Inferior parietal cortex (tissue), 1 donor: ENCODE data around the gene CYP21A2.
"Not testable (repeated sequence)": the region's sequence is repeated elsewhere in the genome, so short reads cannot be mapped to it uniquely, and the experiment has no call there.

Experiments used
- DNase-seq: peaks from one replicate; pipeline ENCODE4 v3.0.0-alpha.2; 2016; ENCODE audit errors: extremely low spot score

Gene CYP21A2

DNA sequence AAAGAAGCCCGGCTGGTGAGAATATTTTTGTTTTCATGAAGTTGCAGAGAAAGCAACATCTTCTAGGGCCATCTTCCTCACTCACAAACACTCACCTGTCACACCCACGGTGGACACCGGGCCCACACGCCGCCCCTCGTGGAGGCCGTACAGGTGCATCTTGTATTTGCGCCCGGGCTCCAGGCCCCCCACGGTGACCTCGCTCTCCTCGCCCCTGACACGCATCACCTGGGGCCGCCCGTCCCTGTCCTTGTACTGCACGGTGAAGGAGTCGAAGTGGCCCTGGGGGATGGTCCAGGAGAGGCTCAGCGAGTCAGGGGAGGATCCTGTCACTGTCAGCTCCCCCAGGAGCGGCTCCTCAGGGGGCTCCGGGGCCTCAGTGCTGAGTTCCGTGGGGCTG, 17.5 kb downstream of the CYP21A2 start:
- not testable (repeated sequence) for DNase-seq

DNA sequence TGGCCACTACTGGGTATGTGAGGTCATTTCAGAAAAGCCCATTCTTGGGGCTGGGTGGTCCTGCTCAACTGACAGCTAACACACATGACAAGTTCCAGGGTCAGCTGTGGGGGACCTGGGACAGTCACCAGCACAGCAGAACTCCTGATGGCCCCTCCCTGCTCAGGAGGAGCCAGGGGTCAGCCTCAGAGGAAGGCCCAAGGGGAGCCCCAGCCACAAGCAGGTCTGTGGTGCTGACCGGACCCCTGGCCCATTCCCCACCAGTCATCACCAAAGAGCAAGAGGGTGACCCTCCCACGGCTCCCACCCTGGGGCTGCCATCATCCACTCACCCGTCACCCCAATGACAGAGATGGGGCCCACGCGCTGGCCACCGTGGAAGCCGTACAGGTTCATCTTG, 18.0 kb downstream of the CYP21A2 start:
- DNase-seq, result no peak

DNA sequence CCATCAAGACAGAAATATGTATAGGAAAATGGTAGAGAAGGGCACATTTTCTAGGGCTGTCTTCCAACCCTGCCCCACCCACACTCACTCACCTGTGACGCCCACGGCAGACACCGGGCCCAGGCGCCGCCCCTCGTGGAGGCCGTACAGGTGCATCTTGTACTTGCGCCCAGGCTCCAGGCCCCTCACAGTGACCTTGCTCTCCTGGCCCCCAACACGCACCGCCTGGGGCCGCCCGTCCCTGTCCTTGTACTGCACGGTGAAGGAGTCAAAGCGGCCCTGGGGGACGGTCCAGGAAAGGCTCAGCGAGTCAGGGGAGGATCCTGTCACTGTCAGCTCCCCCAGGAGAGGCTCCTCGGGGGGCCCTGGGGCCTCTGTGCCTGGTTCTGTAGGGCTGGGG, 19.8 kb downstream of the CYP21A2 start:
- no peak for DNase-seq

DNA sequence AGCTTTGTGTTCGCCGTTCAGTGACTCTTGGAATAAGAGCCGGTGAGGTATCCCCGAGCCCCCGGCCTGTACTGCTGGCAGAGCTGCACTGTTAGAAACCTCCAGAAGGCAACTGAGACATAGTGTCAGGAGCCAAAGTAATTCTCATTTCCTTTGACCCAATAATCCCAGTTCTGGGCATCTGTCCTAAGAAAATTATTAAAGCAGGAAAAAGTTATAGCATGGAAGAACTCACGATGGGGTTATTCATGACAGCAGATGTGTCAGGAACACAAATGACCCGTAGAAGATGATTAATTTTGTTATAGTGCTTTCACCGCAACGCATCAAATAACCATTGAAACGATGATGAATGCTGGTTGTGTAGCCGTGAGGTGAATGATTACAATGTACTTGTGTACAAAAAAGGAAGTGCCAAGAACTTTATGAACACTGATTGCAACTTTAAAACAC, 20.3 kb downstream of the CYP21A2 start:
- no peak for DNase-seq

DNA sequence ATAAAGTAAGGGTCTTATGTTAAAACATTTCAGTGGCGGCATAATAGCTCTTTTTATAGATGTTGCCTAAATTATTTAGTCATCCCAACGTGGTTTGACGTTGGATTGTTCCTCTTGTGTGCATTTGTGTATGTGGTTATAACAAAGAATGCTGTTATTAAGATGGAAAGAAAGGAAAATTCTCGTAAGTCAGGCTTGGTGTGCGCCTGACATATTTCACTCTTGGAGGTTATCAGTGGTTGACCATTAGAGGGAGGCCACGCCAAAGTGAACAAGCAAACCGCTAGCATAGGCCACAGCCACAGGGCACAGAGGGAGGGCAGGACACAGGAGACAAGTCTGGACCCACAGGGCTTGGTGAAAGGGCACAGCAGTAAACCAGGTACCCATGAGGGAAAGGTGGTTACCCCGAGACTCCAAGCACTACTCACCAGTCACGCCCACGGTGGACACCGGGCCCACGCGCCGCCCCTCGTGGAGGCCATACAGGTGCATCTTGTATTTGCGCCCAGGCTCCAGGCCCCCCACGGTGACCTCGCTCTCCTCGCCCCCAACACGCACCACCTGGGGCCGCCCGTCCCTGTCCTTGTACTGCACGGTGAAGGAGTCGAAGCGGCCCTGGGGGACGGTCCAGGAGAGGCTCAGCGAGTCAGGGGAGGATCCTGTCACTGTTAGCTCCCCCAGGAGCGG, 22.9 kb downstream of the CYP21A2 start:
- DNase-seq, result no peak

DNA sequence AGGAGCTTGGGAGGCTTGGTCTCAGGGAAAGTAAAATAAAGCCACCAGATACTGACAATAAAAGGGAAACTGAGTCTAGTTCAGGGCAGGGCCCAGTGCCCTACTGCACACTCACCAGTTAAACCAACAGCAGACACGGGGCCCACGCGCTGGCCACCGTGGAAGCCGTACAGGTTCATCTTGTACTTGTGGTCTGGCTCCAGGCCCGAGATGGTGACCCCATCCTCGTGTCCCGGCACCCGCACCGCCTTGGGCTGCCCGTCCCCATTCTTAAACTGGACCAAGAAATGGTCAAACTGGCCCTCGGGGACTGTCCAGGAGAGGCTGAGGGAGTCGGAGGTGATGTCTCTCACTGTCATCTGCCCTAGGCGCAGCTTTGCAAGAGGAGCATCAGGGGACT, 26.5 kb downstream of the CYP21A2 start:
- DNase-seq, result no peak

DNA sequence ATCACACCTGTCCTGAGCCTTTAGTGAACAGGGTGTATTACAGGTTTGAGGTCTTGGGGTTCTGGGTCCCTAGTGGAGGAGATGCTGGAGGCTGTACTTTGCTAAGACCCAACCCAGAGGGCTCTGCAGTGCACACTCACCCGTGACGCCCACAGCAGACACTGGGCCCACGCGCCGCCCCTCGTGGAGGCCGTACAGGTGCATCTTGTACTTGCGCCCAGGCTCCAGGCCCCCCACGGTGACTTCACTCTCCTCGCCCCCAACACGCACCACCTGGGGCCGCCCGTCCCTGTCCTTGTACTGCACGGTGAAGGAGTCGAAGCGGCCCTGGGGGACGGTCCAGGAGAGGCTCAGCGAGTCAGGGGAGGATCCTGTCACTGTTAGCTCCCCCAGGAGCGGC, 29.3 kb downstream of the CYP21A2 start:
- not testable (repeated sequence) for DNase-seq

DNA sequence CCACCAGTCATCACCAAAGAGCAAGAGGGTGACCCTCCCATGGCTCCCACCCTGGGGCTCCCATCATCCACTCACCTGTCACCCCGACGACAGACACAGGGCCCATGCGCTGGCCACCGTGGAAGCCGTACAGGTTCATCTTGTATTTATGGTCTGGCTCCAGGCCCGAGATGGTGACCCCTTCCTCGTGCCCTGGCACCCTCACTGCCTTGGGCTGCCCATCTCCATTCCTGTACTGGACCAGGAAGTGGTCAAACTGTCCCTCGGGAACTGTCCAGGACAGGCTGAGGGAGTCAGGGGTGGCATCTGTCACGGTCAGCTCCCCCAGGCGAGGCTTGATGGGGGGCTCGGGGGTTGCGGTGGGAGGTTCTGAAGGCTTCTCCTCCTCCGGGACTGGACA, 30.1 kb downstream of the CYP21A2 start:
- not testable (repeated sequence) for DNase-seq

DNA sequence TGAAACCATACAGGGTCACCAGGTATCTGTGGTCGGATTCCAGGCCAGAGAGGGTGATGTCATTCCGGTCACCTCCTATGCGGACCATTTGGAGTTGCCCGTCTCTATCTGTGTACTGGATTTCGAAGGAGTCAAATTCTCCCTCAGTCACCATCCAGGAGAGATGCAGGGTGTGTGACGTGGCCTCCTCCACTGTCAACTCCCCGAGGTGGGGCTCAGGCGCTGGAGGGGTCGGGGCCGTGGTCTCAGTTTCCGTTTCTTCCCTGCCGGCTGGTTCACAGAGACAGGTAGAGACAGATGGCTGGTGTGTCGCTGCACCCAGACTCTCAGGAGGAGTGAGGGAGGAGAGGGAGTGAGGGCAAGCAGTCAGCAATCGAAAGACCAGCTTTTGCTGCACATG, 30.7 kb downstream of the CYP21A2 start:
- DNase-seq, result no peak

DNA sequence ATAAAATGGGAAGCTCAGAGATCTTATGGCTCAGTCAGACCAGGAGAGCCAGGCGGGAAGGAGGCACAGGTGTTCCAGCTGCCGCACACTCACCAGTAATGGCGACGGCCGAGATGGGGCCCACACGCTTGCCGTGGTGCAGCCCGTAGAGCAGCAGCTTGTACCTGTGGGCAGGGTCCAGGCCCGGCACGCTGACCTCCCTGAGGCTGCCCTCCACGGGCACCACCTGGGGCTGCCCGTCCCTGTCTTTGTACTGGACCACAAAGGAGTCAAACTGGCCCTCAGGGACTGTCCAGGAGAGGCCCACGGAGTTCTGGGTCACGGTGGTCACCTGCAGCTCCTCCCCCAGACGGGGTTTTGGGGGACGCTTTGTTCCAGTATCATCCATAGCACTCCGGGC, 31.2 kb downstream of the CYP21A2 start:
- DNase-seq, result no peak

DNA sequence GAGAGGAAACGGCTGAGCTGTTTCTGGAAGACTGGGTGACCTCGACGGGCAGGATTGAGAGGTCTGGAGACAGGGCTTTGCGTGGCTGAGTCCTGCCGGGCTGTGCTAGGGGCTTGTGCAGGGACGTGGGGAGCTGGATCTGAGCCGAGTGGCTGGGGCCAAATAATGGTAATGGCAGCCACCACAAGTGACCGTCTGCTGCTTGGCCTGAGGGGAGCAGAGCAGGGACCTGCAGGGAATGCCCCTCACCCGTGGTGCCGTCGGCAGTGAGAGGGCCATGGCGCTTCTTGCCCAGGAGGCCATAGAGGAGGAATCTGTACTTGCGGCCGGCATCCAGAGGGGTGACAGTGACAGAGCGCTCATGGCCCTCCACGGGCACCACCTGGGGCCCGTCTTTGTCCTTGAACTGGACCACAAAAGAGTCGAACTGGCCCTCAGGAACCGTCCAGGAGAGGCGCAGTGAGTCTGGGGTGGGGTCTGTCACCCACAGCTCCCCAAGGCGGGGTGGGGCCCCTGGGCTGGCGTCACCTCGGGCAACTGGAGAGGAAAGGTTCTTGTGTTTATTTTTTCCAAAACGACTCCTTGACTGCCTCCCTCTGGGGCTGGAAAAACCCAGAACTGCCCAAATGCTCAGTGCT, 31.8 kb downstream of the CYP21A2 start:
- no peak for DNase-seq

DNA sequence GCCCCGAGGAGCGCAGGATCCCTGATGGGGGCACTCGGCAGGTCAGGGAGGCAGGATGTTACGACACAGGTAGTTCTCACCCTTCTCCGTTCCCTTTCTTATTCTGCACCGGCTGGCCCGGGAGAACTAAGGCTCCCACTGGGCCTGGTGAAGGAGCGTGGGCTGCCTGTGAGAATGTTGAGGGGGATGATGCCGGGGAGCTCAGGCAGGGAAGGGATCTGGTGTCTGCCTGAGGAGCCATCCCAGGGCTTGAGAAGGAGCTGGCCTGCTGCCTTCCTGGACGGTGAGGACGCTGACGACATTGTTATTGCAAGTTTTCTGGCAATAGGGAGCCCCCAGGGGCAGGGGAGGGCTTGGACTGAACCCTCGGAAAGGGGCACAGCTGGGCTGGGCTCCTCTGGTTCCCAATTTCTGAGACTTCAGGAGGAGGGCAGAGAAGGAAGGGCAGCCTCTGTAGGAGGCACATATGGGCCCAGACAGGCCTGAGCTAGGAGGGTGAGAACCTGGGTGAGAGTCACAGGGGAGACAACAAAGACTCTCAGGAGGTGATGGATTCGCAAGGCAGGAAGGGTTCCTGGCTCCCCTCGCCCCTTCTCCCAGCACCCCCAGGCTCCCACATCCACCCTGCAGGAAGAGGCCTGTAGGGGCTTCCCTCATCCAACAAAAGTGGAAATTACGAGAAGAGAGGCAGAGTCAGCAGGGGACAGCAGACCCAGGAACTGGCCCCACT, 32.8 kb downstream of the CYP21A2 start:
- DNase-seq, result no peak

DNA sequence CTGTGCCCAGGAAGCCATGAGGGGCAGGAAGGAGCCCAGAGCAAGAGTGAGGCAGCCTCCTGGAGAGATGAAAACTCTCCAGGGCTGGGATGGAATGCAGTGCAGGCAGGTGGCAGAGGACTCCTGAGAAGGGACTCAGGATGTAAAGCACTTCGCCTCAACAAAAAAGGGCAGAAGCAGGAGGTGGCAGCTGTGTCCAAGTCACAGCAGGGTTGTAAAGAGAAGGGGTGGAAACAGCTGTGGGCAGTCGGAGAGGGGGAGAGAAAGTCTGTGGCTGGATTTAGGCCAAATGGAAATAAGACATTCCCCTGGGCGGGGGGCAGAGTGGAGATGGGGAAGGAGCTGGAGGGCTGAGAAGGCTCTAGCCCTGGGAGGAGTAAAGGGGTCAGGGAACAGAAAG, 34.9 kb downstream of the CYP21A2 start:
- no peak for DNase-seq

DNA sequence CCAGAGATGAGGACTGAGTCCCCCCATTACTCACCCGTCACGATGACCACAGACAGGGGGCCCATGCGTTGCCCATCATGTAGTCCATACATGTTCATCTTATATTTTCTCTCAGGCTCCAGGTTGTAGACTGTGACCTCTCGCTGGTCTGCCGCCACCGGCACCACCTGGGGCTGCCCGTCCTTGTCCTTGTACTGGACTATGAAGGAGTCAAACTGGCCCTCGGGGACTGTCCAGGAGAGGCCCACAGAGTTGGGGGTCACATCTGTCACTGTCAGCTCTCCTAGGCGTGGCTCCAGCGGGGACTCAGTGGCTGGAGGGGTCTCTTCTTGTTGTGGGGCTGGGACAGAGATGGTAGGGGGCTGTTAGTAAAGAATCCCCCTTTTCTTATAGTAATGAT, 35.4 kb downstream of the CYP21A2 start:
- DNase-seq, result no peak

DNA sequence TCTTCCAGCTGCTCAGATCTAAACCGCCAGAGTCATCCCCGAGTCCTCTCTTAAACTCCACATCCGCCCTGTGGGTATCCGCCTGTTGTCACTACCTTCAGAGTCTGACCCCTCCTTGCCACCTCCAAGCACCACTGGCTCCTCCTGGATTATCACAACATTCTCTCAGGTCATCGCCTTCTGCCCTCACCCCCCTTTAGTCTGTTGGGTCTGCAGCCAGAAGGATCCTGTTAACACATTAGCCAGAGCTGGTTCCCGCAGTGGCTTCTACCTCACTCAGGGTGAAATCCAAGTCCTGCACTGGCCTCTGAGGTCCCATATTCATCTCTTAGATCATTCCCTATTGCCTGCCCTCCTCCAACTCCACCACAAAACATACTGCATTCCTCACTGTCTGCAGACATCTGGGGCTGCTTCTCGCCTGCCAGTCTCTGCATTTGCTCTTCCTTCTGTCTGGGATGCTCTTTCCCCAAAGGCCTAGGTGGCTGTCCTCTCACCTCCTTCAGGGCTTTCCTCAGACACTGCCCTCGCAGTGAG, 36.8 kb downstream of the CYP21A2 start:
- no peak for DNase-seq

DNA sequence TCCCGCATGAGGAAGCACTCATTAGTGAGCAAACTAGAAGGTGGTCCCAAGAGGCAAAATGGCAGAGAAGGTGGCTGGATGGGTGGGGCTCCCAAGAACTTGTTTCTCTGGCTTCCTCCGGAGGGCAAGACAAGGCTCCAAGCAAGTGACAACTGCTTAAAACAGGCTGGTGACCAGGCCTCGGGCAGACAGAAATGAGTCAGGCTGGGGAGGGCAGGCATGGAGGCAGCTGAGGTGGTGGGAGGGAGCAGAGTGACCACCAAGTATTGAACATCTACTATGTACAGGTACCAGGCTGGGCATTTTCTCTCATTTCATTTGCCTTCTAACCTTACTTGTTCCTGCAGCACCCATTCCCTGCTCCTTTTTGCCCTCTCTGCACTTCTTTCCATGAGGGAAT, 37.6 kb downstream of the CYP21A2 start:
- DNase-seq, result no peak

DNA sequence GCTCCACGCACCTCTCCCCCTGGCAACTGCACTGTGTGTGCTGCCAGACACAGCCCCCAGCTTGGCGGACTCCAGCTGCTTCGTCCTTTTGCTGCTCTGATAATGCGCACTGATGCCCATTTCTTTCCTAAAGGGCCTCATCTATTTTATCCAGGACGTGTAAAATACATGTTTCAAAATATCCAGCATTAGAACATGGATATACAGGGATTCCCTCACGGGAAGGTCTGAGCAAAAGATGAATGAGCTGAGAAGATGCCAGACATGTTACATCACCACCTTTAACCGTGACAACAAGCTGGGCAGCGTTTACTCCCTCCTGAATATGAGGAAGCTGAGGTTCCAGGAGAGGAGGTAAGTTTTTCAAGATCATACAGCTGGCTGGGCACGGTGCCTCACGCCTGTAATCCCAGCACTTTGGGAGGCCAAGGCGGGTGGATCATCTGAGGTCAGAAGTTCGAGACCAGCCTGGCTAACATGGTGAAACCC, 38.1 kb downstream of the CYP21A2 start:
- DNase-seq, result no peak

DNA sequence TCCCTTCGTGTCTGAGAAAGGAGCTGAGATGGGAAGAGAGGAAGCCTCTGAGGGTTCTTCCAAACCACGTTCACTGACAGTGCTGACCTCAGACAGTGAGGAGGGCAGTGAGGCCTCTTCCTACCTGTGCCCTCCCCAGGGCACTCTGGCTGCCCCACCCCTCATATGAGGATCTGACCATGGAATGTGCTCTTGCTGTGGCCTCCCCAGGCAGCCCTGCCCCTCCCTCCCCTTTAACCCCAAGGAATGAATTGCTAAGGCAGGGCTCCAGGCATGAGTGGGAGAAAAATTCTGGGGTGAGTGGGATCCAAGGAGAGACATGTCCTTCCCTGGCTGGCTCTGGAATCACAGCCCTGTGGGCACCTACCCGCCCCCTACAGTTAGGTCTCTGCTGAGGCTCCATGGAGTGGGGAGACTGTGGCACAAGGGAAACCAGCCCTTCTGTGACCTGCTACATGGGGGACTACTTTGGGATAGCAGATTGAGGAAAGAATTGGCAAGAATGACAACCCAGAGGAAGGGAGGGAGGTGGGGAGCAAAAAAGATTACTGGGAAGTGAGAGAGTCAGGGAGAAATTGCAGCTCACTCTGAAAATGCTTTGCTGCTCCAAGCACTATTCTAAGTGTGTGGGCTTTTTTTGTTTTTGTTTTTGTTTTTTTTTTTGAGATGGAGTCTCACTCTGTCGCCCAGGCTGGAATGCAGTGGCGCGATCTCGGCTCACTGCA, 41.5 kb downstream of the CYP21A2 start:
- DNase-seq, result no peak

DNA sequence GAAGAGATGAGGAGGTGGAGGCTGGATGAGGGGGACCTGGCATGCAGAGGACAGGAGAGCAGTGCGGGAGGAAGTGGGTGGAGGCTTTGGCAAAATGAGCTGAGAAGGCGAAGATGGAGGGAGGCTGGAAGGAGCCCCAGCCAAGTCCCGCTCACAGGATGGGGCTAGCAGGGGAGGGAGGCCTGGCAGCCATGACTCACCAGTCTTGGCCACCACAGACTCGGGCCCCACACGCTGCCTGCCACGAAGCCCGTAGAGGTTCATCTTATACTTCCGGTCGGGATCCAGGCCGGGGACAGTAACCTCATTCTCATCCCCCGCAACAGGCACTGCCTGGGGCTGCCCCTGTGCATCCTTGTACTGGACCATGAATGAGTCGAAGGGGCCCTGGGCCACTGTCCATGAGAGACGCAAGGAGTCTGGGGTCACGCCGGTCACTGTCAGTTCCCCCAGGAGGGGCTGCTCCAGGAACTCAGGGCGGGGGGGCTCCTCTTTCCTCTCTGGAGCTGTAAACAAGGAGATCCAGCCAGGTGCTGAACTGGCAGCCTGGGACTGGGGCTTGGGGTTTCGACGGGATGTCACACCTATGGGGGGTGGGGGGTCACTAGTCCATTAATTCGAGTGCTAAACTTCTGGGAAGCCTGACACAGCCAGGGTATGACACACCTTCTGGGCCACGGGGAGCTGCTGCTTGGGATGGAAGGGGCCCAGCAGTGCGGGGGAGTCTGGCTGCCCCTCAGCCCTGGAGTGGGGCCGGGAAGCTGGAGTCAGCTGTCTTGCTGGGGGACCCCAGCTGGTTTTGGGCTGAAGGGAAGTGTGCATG, 43.2 kb downstream of the CYP21A2 start:
- DNase-seq, result no peak

DNA sequence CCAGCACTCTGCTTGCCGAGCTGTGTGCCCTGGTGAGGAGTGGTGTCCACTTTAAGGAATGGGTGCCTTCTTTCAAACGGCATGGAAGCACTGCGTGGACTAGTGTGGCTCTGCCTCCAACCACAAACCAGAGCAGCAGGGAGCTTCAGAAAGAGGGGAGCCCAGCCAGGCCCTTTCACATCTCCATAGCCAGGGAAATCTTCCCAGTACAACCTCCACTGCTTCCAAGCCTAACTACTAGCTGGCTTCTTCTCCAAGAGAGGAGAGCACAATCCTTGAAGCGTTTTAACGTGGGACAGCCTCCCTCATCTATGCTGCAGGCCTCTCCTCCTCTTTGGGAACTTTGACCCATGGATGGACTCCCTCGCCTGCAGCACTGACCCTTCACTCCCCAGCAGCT, 44.3 kb downstream of the CYP21A2 start:
- no peak for DNase-seq

DNA sequence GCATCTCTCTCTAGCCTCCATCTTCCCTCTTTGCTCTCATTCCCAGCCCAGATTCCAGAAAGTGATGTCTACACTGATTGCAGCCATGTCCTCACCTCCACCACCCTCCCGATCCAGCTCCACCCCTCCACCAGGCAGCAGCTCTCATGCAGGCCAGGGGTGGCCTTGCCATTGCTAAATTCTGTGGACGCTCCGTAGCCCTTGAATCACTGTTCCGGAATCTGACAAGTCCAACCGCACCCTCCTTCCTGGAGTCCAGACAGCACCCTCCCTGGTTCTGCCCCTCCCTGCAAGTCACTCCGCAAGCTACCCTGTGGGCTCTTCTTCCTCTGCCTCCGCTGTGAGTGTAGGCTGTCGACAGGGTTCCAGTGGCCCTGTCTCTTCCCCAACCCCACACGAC, 44.7 kb downstream of the CYP21A2 start:
- DNase-seq, result no peak
